NCI-H2107 (cell line): ENCODE measurements around the gene INO80.

Experiments
- DNase-seq: peaks from one replicate; lab custom pipeline; 2025; lab: John Stamatoyannopoulos, UW

The INO80 gene

GRCh38 chr15:40948706-40949473 is 167.2 kb downstream of the INO80 start:
- DNase-seq, result no peak

- no peak for DNase-seq
Observed at GRCh38 chr15:40944510-40945296, 171.4 kb downstream of the INO80 start.

GRCh38 chr15:40943764-40944365 is 172.2 kb downstream of the INO80 start:
- no peak for DNase-seq

GRCh38 chr15:40942878-40943277 is 173.2 kb downstream of the INO80 start:
- DNase-seq, result no peak

GRCh38 chr15:40942337-40942854 is 173.7 kb downstream of the INO80 start:
- DNase-seq, result no peak

GRCh38 chr15:40941528-40942336 is 174.3 kb downstream of the INO80 start:
- no peak for DNase-seq

GRCh38 chr15:40941068-40941527 is 175.0 kb downstream of the INO80 start:
- no peak for DNase-seq

- no peak for DNase-seq
Observed at GRCh38 chr15:40940296-40940801, 175.7 kb downstream of the INO80 start.

GRCh38 chr15:40938536-40938870 is 177.6 kb downstream of the INO80 start:
- no peak for DNase-seq

- no peak for DNase-seq
Observed at GRCh38 chr15:40937762-40938535, 178.1 kb downstream of the INO80 start.

- no peak for DNase-seq
Observed at GRCh38 chr15:40936709-40937666, 179.1 kb downstream of the INO80 start.

GRCh38 chr15:40936234-40936708 is 179.8 kb downstream of the INO80 start:
- DNase-seq, result no peak

- no peak for DNase-seq
Observed at GRCh38 chr15:40934457-40934856, 181.6 kb downstream of the INO80 start.

GRCh38 chr15:40933517-40933902 is 182.6 kb downstream of the INO80 start:
- no peak for DNase-seq

- DNase-seq, result no peak
Observed at GRCh38 chr15:40932649-40933516, 183.2 kb downstream of the INO80 start.

GRCh38 chr15:40932156-40932555 is 183.9 kb downstream of the INO80 start:
- no peak for DNase-seq

- DNase-seq, result no peak
Observed at GRCh38 chr15:40931300-40932142, 184.6 kb downstream of the INO80 start.
